HepG2 (cell line): ENCODE results near the gene HAGH. TPM values are rescaled to one million over a fixed set of nuclear protein-coding genes. Genes with fewer than 3 reads are reported as not detected.

Experiments
- EP300 ChIP-seq, 3 experiments: sonication (generic) in 1 of 3; formaldehyde crosslinking in 1 of 3; IDR thresholded peaks; 2 replicates each; pipeline versions ENCODE4 v1.5.1 to v1.6.1; 2011 to 2020; ENCODE audit warnings: low read depth in 2 of 3, low read length in 2 of 3, borderline replicate concordance in 1 of 3, improper control_type of control experiment in 1 of 3, mild to moderate bottlenecking in 1 of 3, missing genetic modification reagents in 1 of 3, moderate library complexity in 1 of 3
- ETV5 ChIP-seq: IDR thresholded peaks from 2 replicates; pipeline ENCODE4 v1.6.1; 2018; ENCODE audit warnings: missing biosample characterization, missing genetic modification reagents, inconsistent platforms, borderline replicate concordance
- GATA4 ChIP-seq: sonication (generic); IDR thresholded peaks from 2 replicates; pipeline ENCODE4 v1.6.1; 2016; ENCODE audit warnings: antibody characterized with exemption, low read depth, borderline replicate concordance
- HES4 ChIP-seq: sonication (generic); formaldehyde crosslinking; IDR thresholded peaks from 2 replicates; pipeline ENCODE4 v1.9.0; 2021; ENCODE audit warnings: mild to moderate bottlenecking, missing genetic modification reagents, borderline replicate concordance
- HNRNPK ChIP-seq: fragments of 200-400 bp; formaldehyde crosslinking; IDR thresholded peaks from 2 replicates; pipeline ENCODE4 v1.6.1; 2018; ENCODE audit warnings: low read length, low read depth, moderate library complexity, mild to moderate bottlenecking; ENCODE audit not compliant: poor library complexity, severe bottlenecking
- HOXA9 ChIP-seq: sonication (generic); formaldehyde crosslinking; IDR thresholded peaks from 2 replicates; pipeline ENCODE4 v1.8.1; 2022; ENCODE audit warnings: missing genetic modification reagents, mild to moderate bottlenecking, moderate library complexity, borderline replicate concordance
- MED13 ChIP-seq: sonication (generic); formaldehyde crosslinking; IDR thresholded peaks from 2 replicates; pipeline ENCODE4 v1.5.0; 2020; ENCODE audit warnings: missing genetic modification reagents
- PCBP1 ChIP-seq: fragments of 200-400 bp; formaldehyde crosslinking; IDR thresholded peaks from 2 replicates; pipeline ENCODE4 v1.6.1; 2017; ENCODE audit warnings: mild to moderate bottlenecking, low read depth, low read length, borderline replicate concordance
- POGZ ChIP-seq: sonication (generic); formaldehyde crosslinking; IDR thresholded peaks from 2 replicates; pipeline ENCODE4 v1.4.0; 2020; ENCODE audit warnings: mild to moderate bottlenecking, missing genetic modification reagents
- SMARCE1 ChIP-seq: fragments of 450-650 bp; IDR thresholded peaks from 2 replicates; pipeline ENCODE4 v1.6.1; 2017; ENCODE audit warnings: borderline replicate concordance
- SP2 ChIP-seq: sonication (generic); formaldehyde crosslinking; IDR thresholded peaks from 2 replicates; pipeline ENCODE4 v1.5.1; 2020; ENCODE audit warnings: mild to moderate bottlenecking, missing genetic modification reagents
- TGIF2 ChIP-seq: IDR thresholded peaks from 2 replicates; pipeline ENCODE4 v1.6.1; 2016; ENCODE audit warnings: control low read depth, missing compliant biosample characterization
- ZNF251 ChIP-seq: sonication (generic); formaldehyde crosslinking; IDR thresholded peaks from 2 replicates; pipeline ENCODE4 v1.9.0; 2021; ENCODE audit warnings: mild to moderate bottlenecking, missing genetic modification reagents
- ZNF317 ChIP-seq: sonication (generic); formaldehyde crosslinking; IDR thresholded peaks from 2 replicates; pipeline ENCODE4 v1.5.0; 2020; ENCODE audit warnings: mild to moderate bottlenecking, missing genetic modification reagents
- ZNF329 ChIP-seq: sonication (generic); formaldehyde crosslinking; IDR thresholded peaks from 2 replicates; pipeline ENCODE4 v1.9.0; 2021; ENCODE audit warnings: low read depth, mild to moderate bottlenecking, missing genetic modification reagents
- ZNF331 ChIP-seq: sonication (generic); formaldehyde crosslinking; IDR thresholded peaks from 2 replicates; pipeline ENCODE4 v1.4.0; 2020; ENCODE audit warnings: missing genetic modification reagents
- ZNF33A ChIP-seq: sonication (generic); formaldehyde crosslinking; IDR thresholded peaks from 2 replicates; pipeline ENCODE4 v1.5.1; 2020; ENCODE audit warnings: missing genetic modification reagents, mild to moderate bottlenecking, moderate library complexity, borderline replicate concordance
- ZNF670 ChIP-seq: sonication (generic); formaldehyde crosslinking; IDR thresholded peaks from 2 replicates; pipeline ENCODE4 v1.8.0; 2022; ENCODE audit warnings: mild to moderate bottlenecking, missing genetic modification reagents, borderline replicate concordance
- ZNF839 ChIP-seq: sonication (generic); formaldehyde crosslinking; IDR thresholded peaks from 2 replicates; pipeline ENCODE4 v1.4.0; 2020; ENCODE audit warnings: missing genetic modification reagents, mild to moderate bottlenecking, borderline replicate concordance
- ZSCAN22 ChIP-seq: sonication (generic); formaldehyde crosslinking; IDR thresholded peaks from 2 replicates; pipeline ENCODE4 v1.4.0; 2020; ENCODE audit warnings: mild to moderate bottlenecking, missing genetic modification reagents
- polyA plus RNA-seq, 8 experiments: library from polyadenylated mRNA; depleted of rRNA in 3 of 8; stranded (reverse) in 7 of 8; unstranded in 1 of 8; fragments of >200 nt; fragmentation: Illumina TruSeq in 4 of 8; extraction: Trizol in 4 of 8; gene quantifications; 2 replicates each; pipeline versions ENCODE4 v1.2.1 to v1.2.3, GENCODE V29; 2011 to 2016; ENCODE audit warnings: low read depth in 4 of 8, missing spikeins in 1 of 8, mixed read lengths in 1 of 8; ENCODE audit not compliant: insufficient read depth in 1 of 8
- total RNA-seq, 5 experiments: library from RNA; depleted of rRNA; stranded (reverse); fragments of >200 nt; fragmentation: Illumina TruSeq; extraction: Trizol; gene quantifications; 2 replicates each; pipeline ENCODE4 v1.2.3, GENCODE V29; 2016; ENCODE audit warnings: low read depth in 1 of 5
- TF ChIP-seq, protein P1 (sequence below): sonication (generic); formaldehyde crosslinking; IDR thresholded peaks from 2 replicates; pipeline ENCODE4 v1.4.0; 2020; ENCODE audit warnings: missing genetic modification reagents
- TF ChIP-seq, protein P2 (sequence below): sonication (generic); formaldehyde crosslinking; IDR thresholded peaks from 2 replicates; pipeline ENCODE4 v1.4.0; 2020; ENCODE audit warnings: missing genetic modification reagents
- TF ChIP-seq, protein P3 (sequence below): sonication (generic); formaldehyde crosslinking; IDR thresholded peaks from 2 replicates; pipeline ENCODE4 v1.8.0; 2022; ENCODE audit warnings: missing genetic modification reagents, mild to moderate bottlenecking, borderline replicate concordance
- TF ChIP-seq, protein P4 (sequence below): sonication (generic); formaldehyde crosslinking; IDR thresholded peaks from 2 replicates; pipeline ENCODE4 v1.8.0; 2022; ENCODE audit warnings: mild to moderate bottlenecking, missing genetic modification reagents, borderline replicate concordance
- TF ChIP-seq, protein P5 (sequence below): sonication (generic); formaldehyde crosslinking; IDR thresholded peaks from 2 replicates; pipeline ENCODE4 v1.4.0; 2020; ENCODE audit warnings: mild to moderate bottlenecking, missing genetic modification reagents

Gene HAGH
- total and polyA plus RNA-seq, 2 of the 13 experiments (the other 11 are each of a cell fraction or from before 2014, with no cell fraction given): 70.4 to 95.4 TPM

DNA sequence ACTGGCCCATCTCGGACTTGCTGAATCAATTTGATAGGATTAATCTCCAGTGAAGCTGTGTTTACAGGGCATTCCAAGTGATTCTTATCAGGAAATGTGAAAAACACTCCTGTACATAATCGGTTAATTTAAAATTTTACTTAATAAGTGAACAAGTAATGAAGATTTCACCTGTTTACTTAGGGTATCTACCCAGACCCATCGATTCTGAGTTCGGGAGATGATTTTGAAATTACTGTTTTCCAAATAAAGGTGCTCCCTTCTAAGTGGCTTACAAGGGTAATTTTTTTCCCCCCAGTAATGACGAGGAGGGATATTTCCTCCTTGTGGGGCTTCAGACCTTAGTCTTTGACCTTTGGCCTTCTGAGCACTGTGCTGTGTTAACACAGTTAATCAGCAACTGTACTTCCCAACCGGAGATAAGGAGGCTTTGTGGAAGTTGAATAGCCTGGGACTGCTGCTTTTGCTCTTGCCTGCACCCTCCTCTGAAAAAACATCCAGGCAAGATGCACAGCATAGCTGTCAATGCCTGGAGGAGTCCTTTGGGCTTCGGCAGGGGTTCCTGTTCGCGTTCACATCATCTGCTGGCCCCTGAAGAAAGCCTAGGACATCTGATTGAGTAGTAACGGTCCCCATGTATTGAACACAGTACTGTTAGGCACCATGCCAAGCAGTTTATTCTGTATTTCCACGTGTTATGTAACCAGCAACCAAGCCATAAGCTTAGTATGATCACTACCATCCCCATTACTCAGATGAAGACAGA, 2.2 kb upstream of the HAGH start (continued):
- TF ChIP-seq EP300 (IDR thresholded peaks at IDR 0.05; ENCODE audit: low read depth in 2 of 2, low read length in 2 of 2) (peak; percentile 13 to 84; a peak in 3 of 4 replicates), EP300 (CRISPR knock-in tag; IDR thresholded peaks at IDR 0.05; ENCODE audit: borderline replicate concordance) (peak; percentile 19; the same call in 1 of the 2 replicates), ZNF317 (CRISPR knock-in tag) (peak; percentile 67), ZNF251 (CRISPR knock-in tag) (no peak), SMARCE1 (no peak), GATA4 (peak; percentile 49; the same call in 1 of the 2 replicates), MED13 (no peak), SP2 (CRISPR knock-in tag) (no peak), ZNF329 (CRISPR knock-in tag) (no peak), ETV5 (CRISPR knock-in tag) (peak; percentile 80; the same call in 1 of the 2 replicates), ZNF33A (no peak), HES4 (CRISPR knock-in tag) (no peak), PCBP1 (no peak), HNRNPK (no peak), ZNF839 (CRISPR knock-in tag) (no peak), POGZ (CRISPR knock-in tag) (no peak), ZNF670 (no peak), HOXA9 (CRISPR knock-in tag) (no peak), TGIF2 (0 out of 2 replicates have a peak, but pooled peaks have one; percentile 16), ZSCAN22 (CRISPR knock-in tag) (no peak), ZNF331 (peak; percentile 77)
- TF ChIP-seq, protein P1, sequence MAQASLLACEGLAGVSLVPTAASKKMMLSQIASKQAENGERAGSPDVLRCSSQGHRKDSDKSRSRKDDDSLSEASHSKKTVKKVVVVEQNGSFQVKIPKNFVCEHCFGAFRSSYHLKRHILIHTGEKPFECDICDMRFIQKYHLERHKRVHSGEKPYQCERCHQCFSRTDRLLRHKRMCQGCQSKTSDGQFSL: no peak
- TF ChIP-seq, protein P2, sequence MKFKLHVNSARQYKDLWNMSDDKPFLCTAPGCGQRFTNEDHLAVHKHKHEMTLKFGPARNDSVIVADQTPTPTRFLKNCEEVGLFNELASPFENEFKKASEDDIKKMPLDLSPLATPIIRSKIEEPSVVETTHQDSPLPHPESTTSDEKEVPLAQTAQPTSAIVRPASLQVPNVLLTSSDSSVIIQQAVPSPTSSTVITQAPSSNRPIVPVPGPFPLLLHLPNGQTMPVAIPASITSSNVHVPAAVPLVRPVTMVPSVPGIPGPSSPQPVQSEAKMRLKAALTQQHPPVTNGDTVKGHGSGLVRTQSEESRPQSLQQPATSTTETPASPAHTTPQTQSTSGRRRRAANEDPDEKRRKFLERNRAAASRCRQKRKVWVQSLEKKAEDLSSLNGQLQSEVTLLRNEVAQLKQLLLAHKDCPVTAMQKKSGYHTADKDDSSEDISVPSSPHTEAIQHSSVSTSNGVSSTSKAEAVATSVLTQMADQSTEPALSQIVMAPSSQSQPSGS (CRISPR knock-in tag): peak; percentile 29; the same call in 1 of the 2 replicates
- TF ChIP-seq, protein P3, sequence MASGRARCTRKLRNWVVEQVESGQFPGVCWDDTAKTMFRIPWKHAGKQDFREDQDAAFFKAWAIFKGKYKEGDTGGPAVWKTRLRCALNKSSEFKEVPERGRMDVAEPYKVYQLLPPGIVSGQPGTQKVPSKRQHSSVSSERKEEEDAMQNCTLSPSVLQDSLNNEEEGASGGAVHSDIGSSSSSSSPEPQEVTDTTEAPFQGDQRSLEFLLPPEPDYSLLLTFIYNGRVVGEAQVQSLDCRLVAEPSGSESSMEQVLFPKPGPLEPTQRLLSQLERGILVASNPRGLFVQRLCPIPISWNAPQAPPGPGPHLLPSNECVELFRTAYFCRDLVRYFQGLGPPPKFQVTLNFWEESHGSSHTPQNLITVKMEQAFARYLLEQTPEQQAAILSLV (CRISPR knock-in tag): no peak
- TF ChIP-seq, protein P4, sequence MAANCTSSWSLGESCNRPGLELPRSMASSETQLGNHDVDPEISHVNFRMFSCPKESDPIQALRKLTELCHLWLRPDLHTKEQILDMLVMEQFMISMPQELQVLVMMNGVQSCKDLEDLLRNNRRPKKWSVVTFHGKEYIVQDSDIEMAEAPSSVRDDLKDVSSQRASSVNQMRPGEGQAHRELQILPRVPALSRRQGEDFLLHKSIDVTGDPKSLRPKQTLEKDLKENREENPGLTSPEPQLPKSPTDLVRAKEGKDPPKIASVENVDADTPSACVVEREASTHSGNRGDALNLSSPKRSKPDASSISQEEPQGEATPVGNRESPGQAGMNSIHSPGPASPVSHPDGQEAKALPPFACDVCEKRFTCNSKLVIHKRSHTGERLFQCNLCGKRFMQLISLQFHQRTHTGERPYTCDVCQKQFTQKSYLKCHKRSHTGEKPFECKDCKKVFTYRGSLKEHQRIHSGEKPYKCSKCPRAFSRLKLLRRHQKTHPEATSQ (CRISPR knock-in tag): 0 out of 2 replicates have a peak, but pooled peaks have one; percentile 51
- TF ChIP-seq, protein P5, sequence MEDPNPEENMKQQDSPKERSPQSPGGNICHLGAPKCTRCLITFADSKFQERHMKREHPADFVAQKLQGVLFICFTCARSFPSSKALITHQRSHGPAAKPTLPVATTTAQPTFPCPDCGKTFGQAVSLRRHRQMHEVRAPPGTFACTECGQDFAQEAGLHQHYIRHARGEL (CRISPR knock-in tag): no peak
